Hypothalamus (tissue), 51 donors: ENCODE results near the gene AMH.
A peak's percentile ranks its signal among the peaks of the same experiment; 100 is the strongest.

Experiments used
- DNase-seq, 51 donors: peaks; one replicate each; lab custom pipeline; 2025; lab: John Stamatoyannopoulos, UW

The AMH gene

DNA sequence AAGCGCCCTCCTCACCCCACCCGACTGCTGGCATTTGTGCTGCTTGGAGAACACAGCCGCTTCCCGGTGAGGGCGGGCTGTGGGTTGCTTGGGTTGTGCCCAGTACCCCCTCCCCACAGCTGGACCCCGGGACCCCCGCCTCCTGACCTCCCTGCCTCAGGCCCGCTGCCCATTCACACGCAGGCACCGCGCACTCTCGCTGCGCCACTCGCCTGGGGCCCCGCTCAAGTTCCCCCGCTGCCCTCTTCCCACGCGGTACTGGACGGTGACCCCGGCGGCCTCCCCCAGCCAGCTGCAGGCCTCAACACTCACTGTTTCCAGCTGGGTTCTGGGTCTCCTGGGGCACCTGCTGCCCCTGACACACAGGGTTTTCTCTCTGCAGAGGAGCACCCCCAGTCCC, 29.4 kb upstream of the AMH start:
- DNase-seq = no peak

DNA sequence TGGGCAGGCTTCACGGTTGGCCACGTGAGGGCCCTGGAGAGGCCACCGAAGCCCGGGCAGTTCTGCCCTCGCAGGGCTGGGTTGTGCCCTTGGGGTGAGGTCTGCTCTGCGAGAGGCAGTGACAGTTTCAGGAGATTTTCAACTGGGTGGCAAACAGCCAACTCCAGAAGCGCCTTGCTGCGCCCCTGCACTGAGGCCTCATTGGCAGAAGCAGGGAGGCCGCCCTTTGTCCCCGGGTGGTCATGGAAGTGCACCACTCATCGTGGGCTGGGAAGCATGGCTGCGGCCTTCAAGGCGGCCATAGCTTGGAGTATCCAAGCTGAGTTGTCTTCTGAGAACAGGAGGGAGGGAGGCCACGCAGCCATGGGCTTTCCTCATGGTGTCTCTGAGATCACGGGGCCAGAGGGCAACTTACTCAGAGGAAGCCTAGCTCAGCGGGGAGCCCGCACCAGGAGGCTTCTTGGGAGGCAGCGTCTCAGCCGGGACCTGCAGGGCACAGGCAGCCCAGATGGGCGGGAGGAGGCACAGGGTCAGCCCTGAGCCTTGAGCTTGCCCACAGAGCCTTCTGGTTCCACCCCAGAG, 27.8 kb upstream of the AMH start:
- DNase-seq = no peak

DNA sequence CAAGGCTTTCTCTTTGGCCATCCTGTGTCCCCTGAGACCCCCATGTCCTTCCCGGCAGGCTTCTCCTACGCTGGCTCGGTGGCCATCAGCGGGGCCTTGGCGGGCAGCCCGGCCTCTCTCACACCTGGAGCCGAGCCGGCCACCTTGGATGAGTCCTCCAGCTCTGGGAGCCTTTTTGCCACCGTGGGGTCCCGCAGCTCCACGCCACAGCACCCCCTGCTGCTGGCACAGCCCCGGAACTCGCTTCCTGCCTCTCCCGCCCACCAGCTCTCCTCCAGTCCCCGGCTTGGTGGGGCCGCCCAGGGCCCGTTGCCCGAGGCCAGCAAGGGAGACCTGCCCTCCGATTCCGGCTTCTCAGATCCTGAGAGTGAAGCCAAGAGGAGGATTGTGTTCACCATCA, 27.2 kb upstream of the AMH start:
- DNase-seq = no peak

DNA sequence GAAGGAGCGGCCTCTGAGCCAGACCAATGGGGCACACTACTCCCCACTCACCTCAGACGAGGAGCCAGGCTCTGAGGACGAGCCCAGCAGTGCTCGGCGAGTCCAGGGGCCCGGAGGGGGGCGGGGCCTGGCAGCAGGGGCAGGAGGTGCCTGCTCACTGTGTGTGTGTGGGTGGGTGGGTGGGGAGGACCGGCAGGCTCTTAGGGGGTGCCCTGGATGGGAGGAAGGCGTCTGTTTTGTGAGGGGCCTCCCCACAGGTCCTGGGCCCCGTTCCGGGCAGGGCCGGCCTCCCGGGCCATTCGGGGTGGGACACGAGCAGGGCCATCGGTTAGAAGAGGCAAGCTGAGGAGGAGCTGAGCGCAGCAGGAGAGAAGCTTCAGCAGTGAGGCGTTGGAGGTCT, 25.7 kb upstream of the AMH start:
- DNase-seq = no peak

DNA sequence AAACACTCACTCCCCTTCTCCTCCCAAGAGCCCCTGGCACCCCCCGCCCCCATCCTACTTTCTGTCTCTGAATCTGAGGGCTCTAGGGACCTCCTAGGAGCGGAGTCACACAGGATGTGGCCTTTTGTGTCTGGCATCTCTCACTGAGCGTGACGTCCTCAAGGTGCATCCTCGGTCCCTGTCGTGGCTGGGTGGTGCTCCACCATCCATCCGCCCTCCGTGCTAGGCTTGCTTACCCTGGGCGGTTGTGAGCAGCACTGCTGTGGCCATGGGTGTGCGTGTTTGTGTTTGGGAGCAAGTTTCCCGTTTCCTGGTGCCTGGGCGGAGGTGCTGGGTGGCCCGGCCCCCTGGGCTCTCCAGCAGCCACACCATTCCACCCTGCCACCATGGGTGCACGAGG, 25.2 kb upstream of the AMH start:
- DNase-seq = no peak

DNA sequence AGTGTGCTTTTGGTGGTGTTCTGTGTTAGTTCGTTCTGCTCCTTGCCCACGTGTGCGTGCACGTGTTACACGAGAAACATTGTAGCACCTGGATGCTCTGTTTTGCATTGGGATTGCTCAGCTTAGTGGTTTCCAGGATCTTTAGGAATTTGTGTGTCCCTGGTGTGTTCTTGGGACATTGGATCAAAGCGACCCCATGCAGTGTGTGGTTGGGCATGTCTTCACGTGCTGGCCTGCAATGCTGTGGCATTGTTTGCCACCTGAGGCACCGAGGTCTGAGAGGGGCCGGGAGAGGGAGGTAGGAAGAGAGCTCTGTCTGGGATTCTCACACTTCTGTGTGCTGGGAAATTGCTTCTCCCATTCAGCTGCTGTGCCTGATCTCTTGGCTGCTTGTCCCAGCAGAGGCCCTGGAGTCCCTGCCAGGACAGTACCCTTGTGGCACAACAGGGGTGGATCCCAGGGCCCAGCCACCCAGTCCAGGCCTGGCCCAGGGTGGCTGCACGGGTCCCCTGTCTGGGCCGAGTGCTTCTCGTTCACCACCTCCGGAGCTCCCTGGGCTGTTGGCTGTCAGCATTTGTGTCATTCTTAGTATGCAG, 24.3 kb upstream of the AMH start:
- DNase-seq = no peak

DNA sequence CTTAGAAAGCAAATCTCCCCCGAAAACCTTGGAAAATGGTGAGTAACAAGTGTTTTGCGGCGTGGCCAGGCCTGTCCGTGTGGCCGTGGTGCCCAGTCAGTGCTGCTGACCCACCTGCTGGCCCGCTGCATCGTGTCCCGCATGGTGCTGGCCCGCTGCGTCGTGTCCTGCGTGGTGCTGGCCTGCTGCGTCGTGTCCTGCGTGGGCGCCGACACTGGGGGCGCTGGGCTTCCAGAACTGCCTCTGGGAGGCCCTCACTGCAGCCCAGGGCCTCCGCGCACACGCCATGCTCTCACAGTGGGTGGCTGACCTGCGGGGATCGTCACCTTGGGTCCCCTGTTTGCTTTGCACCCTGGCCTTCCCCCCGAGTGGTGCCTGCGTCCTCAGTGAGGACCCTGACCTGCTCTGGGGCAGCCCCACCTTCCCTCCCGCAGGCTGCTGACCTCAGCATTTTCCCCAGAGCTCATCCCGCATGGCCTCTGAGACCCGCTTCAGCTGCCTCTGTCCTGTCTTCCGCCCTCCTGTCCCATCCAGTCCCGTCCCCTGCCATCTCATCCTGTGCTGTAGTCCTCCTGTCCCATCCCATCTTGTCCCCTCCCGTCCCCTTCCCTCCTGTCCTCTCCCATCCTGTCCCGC, 23.6 kb upstream of the AMH start:
- DNase-seq = no peak

DNA sequence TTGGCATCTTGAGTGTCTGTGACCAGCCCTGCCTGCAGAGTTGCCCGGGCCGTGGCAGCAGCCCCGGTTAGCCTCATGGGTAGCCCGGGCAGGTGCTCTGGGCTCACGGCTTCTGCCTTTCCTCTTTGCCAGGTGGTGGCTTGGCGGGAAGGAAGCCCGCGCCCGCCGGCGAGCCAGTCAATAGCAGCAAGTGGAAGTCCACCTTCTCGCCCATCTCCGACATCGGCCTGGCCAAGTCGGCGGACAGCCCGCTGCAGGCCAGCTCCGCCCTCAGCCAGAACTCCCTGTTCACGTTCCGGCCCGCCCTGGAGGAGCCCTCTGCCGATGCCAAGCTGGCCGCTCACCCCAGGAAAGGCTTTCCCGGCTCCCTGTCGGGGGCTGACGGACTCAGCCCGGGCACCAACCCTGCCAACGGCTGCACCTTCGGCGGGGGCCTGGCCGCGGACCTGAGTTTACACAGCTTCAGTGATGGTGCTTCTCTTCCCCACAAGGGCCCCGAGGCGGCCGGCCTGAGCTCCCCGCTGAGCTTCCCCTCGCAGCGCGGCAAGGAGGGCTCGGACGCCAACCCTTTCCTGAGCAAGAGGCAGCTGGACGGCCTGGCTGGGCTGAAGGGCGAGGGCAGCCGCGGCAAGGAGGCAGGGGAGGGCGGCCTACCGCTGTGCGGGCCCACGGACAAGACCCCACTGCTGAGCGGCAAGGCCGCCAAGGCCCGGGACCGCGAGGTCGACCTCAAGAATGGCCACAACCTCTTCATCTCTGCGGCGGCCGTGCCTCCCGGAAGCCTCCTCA, 22.9 kb upstream of the AMH start:
- DNase-seq = no peak

DNA sequence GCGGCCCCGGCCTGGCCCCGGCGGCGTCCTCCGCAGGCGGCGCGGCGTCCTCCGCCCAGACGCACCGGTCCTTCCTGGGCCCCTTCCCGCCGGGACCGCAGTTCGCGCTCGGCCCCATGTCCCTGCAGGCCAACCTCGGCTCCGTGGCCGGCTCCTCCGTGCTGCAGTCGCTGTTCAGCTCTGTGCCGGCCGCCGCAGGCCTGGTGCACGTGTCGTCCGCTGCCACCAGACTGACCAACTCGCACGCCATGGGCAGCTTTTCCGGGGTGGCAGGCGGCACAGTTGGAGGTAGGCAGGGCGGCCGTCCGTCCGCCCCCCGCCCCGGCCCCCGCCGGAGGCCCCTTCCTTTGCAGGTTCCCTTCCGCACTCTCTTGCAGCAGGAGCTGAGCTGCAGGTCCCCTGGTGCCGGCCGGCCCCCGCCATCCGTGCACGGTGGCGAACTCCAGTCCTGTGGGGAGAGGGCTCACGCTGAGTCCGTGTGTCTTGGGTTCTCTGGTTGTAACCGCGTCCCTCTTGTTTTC, 22.2 kb upstream of the AMH start:
- no peak for DNase-seq

DNA sequence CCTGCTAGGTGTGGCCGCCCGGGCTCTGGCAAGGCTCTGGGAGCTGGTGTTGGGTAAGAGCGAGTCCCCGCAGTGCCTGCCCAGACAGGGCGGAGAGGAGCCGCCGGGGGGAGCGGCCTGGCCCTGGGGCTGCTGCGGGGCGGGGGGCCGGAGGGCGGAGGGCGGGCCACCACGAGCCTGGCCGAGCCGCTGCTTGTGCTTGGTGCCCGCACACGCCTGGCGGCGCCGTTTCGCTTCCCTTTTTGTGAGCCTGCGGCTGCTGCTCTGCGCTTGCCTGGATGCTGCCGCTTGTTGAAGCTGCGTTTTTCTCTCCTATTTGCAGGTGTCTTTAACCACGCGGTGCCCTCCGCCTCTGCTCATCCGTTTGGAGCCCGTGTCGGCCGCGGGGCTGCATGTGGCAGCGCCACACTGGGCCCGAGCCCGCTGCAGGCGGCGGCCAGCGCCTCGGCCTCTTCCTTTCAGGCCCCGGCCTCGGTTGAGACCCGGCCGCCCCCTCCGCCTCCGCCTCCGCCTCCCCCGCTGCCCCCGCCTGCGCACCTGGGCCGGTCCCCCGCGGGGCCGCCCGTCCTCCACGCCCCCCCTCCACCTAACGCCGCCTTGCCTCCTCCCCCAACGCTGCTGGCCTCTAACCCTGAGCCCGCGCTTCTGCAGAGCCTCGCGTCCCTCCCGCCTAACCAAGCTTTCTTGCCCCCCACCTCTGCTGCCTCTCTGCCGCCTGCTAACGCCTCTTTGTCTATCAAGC, 21.5 kb upstream of the AMH start:
- peak in 8 of 51 donors; percentile 6 to 29 (median 13) for DNase-seq

DNA sequence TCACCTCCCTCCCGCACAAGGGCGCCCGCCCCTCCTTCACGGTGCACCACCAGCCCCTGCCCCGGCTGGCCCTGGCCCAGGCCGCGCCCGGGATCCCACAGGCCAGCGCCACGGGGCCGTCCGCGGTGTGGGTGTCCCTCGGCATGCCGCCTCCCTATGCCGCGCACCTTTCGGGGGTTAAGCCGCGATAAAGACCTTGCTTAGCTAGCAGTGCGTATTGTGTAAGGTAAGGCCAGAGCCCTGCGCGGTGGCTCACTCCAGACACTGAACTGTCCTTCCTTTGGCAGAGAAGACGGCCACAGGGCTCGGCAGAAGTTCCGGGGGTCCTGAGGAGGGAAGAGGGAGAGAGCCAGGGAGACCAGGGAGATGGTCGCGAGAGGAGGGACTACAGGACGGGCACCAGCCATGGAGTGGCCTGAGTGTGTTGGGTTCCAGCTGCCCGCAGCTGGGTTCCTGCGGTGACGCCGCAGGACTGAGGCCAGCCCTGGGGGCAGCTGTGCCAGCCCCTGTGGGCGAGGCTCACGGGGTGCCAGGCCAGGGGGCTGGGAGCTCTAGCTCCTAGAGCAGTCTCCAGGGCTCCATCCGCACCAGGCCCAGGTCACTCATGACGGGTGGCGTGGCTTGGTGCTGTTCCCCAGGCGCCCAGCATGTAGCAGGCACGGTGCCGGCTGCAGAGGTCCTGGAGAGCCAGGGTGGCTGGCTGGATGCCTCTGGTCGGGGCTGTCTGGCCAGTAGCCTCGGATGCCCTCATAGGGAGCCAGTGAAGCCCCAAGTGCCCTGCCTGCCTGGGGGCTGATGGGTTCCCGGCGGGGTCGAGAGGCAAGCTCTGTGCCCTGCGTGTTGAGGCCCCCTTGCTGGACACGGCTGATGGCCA, 20.7 kb upstream of the AMH start:
- peak in 1 of 51 donors; percentile 10 for DNase-seq

DNA sequence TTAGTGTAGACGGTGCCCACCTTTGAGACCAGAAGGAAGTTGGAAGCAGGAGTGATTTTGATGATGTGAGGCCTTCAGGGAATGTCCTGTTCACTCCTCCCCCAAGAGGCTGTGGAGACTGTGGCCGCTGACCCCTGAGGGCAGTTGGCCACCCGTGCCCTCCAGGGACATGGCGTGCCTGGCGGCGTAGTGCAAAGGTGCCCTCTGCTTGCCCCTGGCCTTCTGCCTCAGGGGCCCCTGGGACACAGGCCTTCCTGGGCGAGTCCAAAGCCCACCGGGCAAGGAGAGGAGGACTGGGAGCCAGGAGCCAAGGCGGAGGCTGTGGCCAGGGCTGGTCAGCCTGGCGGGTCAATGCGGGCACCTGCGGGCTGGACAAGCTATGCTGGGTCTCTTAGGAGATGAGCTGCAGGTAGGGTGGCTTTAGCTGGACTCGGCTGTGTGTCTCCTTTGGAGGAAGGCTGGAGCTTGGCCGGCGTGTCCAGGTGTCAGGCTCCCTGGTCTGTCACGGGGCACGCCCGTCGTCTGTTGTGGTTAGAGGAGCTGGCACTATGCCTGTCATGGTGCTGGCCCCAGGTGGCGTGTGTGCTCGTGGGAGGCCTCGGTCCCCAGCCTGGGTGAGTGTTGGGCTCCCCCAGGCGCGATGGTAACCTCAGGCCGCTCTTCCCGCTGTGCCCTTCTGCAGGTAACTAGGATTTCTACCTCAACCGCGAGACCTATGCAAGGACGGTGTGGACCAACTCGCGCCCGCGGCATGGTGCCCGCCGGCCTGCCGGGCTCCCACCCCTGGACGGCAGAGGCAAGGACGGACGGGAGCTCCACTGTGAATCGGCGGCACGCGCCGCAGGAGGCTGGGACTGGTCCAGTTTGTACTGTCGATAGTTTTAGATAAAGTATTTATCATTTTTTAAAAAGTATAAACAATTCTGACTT, 19.8 kb upstream of the AMH start:
- DNase-seq = no peak

DNA sequence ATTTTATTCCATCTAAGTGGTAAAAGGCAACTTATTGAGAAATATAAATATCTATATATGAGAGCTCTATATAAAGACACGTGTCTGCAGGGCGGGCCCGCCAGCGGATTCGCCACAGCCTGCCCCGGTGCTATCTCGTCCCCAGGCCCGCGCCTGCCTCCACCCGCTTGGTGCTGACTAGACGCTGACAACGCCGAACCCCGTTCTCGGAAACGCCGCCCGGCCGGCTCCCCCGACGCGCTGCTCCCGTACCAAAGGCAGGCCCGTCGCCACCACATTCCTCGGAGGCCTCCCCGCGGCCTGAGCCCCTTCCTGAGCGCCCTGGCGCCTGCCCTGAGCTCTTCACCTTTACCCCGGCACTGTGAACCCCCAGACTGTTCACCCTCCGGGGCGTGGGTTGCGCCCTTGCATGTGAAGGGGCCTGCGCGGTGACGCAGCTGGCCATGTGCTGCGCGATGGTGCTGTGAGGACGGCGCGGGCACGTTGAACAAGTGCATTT, 19.0 kb upstream of the AMH start:
- DNase-seq = no peak

DNA sequence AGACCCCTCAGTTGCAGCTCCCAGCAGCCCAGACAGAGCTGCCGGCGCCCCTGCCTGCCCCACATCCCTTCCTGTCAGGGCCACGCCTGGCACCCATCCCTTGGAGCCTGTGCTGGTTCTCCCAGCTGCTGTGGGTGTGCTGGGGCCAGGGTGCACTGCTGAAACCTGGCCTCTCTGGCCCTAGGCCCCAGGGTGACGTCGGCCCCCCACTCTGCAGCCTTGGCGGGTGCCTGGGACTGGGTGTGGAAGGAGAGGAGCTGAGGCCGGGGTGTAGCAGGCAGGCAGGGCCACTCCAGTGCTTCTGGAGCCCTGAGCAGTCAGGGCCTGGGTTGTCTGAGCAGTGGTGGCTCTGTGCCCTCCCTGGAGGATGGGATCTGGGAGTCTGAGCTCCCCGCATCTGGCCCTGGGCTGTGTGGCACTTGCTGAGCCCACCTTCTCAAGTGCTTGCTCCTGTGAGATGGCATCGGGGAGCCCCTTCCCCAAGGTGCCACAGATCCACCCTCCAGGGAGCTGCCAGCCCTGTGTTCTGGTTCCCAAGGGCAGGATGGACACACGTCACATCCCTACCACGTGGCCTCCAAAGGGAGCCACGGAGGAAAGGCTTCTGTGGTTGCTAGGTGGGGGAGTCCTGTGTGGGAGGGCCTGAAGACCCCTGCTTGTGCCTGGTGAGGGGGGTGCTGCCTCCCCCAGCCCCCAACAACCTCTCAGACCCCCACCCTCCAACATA, 18.2 kb upstream of the AMH start:
- no peak for DNase-seq

DNA sequence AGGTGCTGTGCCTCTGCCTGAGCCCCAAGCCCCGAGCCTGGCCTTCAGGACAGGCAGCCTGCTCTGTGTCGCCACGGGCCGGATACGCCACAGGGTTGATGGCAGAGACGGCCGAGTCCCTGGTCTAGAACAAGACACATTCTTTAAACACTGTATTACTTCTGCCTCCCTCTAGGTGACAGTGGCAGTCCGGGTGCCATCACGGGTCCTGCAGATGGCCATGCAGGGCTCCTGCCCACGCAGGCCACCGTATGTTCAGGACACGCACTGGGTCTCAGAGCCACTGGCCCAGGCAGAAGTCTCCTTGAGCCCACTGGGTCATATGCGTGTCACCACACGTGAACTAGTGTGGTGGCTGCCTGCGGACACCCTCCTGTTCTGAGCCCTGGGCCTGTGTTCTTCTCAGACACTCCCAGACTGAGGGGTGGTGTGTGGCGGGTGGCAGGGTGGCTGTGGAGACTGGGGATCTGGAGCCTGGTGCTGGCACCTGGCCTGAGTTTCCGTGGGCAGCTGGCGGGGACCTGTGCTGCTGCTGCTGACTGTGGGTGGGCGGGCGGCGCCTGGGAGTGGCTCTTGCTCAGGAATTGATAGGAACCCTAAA, 17.4 kb upstream of the AMH start:
- peak in 1 of 51 donors; percentile 42 for DNase-seq

DNA sequence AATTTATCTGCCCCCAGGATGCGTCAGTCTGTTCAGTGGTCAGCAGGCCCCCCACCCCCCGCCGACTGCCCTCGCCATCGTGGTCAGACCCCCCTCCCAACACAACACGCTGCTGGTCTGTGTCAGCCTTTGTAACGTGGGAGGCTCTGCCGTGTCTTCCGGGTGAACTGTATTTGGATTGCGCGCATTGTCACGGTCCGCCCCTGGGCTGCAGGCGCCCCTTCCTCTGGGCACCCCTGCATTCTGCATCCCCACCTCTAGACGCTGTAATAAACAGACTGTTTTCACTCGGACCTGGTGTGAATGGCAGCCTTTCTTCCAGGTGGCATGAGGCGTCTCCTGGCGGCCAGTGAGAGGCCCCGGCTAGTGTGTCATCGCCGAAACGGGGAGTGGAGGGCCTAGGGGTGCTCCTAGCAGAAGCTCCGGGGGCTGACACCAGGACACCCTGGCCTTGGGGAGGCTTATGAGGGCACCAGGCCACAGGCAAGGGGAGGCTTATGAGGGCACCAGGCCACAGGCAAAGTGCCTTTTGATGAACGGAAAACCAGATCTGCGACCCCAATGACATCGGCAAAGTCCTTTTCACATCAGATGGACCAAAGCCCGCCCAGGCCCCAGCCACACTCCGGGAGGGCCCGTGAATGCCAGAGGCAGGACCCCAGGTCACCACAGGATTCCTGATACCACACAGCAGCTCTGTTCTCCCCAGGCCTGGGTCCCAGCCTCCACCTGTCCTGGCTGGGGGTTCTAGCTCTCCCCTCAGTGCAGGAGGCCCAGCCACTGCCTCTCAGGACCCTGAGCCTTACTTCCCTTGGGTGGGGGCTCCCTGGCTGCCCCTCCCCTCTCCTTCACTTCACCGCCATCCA, 16.6 kb upstream of the AMH start:
- DNase-seq = no peak
